OCI-LY1 (cell line): Measurements from ENCODE around the gene NRSN2.
"Not testable (repeated sequence)": the region's sequence is repeated elsewhere in the genome, so short reads cannot be mapped to it uniquely, and the experiment has no call there.

Source experiments
- H2AFZ ChIP-seq: fragments of 200-600 bp; sonication (generic), shearing (Covaris generic); 2 replicates; pipeline ENCODE4 v1.6.0; 2014; ENCODE audit warnings: antibody characterized with exemption, mild to moderate bottlenecking, low read length
- H3F3A ChIP-seq: fragments of 200-600 bp; sonication (generic), shearing (Covaris generic); 2 replicates; pipeline ENCODE4 v1.6.0; 2014; ENCODE audit warnings: mild to moderate bottlenecking, antibody characterized with exemption, low read length, moderate library complexity; ENCODE audit not compliant: insufficient read depth
- H3K27ac ChIP-seq: fragments of 200-600 bp; sonication (generic); 2 replicates; pipeline ENCODE4 v1.5.1; 2014; ENCODE audit warnings: low read length, mixed run types, mild to moderate bottlenecking, low read depth; ENCODE audit not compliant: poor library complexity, severe bottlenecking
- H3K27me3 ChIP-seq: fragments of 200-600 bp; sonication (generic); 2 replicates; pipeline ENCODE4 v1.6.0; 2014; ENCODE audit warnings: antibody characterized with exemption, mild to moderate bottlenecking, low read length, moderate library complexity; ENCODE audit not compliant: insufficient read depth
- H3K36me3 ChIP-seq: fragments of 200-600 bp; sonication (generic); 2 replicates; pipeline ENCODE4 v1.6.1; 2014; ENCODE audit warnings: mild to moderate bottlenecking, antibody characterized with exemption, low read length, moderate library complexity, mixed read lengths; ENCODE audit not compliant: insufficient read depth
- H3K4me1 ChIP-seq: fragments of 200-600 bp; sonication (generic); 2 replicates; pipeline ENCODE4 v1.5.1; 2014; ENCODE audit warnings: mild to moderate bottlenecking, low read length, moderate library complexity; ENCODE audit not compliant: insufficient read depth, severe bottlenecking
- H3K4me2 ChIP-seq: fragments of 200-600 bp; sonication (generic), shearing (Covaris generic); 2 replicates; pipeline ENCODE4 v1.6.1; 2014; ENCODE audit warnings: low read length
- H3K4me3 ChIP-seq: fragments of 200-600 bp; sonication (generic); 2 replicates; pipeline ENCODE4 v1.5.1; 2014; ENCODE audit warnings: low read length, low read depth, mild to moderate bottlenecking, mixed read lengths; ENCODE audit not compliant: poor library complexity, severe bottlenecking
- H3K79me2 ChIP-seq: fragments of 200-600 bp; shearing (Covaris generic); 2 replicates; pipeline ENCODE4 v1.6.1; 2016; ENCODE audit warnings: mixed run types, low read length, mixed read lengths; ENCODE audit not compliant: insufficient read depth
- H3K9ac ChIP-seq: fragments of 200-600 bp; sonication (generic), shearing (Covaris generic); 2 replicates; pipeline ENCODE4 v1.6.1; 2014; ENCODE audit warnings: mild to moderate bottlenecking, low read length, mixed read lengths
- H3K9me2 ChIP-seq: fragments of 200-600 bp; sonication (generic), shearing (Covaris generic); 2 replicates; pipeline ENCODE4 v1.6.1; 2014; ENCODE audit warnings: low read depth, mild to moderate bottlenecking, low read length, mixed read lengths
- H3K9me3 ChIP-seq: fragments of 200-600 bp; shearing (Covaris generic); 2 replicates; pipeline ENCODE4 v1.6.1; 2014; ENCODE audit warnings: low read length, mixed read lengths
- H4K20me1 ChIP-seq: fragments of 200-600 bp; sonication (generic), shearing (Covaris generic); 2 replicates; pipeline ENCODE4 v1.6.0; 2016; ENCODE audit warnings: mild to moderate bottlenecking, low read length; ENCODE audit not compliant: insufficient read depth
- EZH2 ChIP-seq: fragments of 200-600 bp; sonication (generic), shearing (Covaris generic); IDR thresholded peaks from 2 replicates; pipeline ENCODE4 v1.8.0; 2017; ENCODE audit warnings: borderline replicate concordance, mixed run types, mild to moderate bottlenecking, antibody characterized with exemption, low read length, moderate library complexity, mixed read lengths
- TF ChIP-seq, protein P1 (sequence below): fragments of 200-600 bp; sonication (generic), shearing (Covaris generic); IDR thresholded peaks from 2 replicates; pipeline ENCODE4 v1.5.1; 2017; ENCODE audit warnings: mild to moderate bottlenecking, antibody characterized with exemption, low read length, moderate library complexity, mixed read lengths

The NRSN2 gene

DNA sequence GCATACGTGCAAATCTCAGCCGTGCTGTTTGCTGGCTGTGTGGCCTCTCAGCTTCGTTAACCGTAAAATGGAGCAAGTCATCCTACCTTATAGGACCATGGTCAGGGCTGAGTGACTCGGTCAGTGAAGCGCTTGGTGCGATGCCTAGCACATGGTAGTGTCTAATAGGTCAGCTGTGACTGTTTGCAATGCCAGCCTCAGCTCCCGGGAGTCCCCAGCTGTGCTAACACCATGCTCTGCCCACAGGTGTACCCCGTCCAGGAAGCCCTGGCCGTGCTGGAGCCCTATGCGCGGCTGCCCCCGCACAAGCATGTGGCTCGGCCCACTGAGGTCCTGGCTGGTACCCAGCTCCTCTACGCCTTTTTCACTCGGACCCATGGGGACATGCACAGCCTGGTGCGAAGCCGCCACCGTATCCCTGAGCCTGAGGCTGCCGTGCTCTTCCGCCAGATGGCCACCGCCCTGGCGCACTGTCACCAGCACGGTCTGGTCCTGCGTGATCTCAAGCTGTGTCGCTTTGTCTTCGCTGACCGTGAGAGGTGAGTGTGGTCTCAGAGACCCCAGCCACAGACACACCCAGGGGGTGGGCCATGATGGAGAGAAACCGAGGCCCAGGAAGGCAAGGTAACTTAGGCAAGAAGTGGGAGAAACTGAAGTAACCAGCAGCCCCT, 44.3 kb downstream of the NRSN2 start:
- Histone ChIP-seq H3K9ac (no peak overlapping the region), H4K20me1 (no peaks in the 10 kb centered on the region), H3K4me1 (no peaks in the 10 kb centered on the region), H2AFZ (no peak overlapping the region), H3K27ac (no peak overlapping the region), H3K4me3 (no peak overlapping the region), H3K9me2 (no peaks in the 10 kb centered on the region), H3K79me2 (no peaks in the 10 kb centered on the region), H3K4me2 (no peak overlapping the region), H3K27me3 (no peaks in the 10 kb centered on the region), H3K36me3 (peaks cover 87% of the 10 kb centered on the region), H3F3A (no peaks in the 10 kb centered on the region), H3K9me3 (no peaks in the 10 kb centered on the region)
- no peak for TF ChIP-seq EZH2
- TF ChIP-seq, protein P1, sequence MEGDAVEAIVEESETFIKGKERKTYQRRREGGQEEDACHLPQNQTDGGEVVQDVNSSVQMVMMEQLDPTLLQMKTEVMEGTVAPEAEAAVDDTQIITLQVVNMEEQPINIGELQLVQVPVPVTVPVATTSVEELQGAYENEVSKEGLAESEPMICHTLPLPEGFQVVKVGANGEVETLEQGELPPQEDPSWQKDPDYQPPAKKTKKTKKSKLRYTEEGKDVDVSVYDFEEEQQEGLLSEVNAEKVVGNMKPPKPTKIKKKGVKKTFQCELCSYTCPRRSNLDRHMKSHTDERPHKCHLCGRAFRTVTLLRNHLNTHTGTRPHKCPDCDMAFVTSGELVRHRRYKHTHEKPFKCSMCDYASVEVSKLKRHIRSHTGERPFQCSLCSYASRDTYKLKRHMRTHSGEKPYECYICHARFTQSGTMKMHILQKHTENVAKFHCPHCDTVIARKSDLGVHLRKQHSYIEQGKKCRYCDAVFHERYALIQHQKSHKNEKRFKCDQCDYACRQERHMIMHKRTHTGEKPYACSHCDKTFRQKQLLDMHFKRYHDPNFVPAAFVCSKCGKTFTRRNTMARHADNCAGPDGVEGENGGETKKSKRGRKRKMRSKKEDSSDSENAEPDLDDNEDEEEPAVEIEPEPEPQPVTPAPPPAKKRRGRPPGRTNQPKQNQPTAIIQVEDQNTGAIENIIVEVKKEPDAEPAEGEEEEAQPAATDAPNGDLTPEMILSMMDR = no peak

DNA sequence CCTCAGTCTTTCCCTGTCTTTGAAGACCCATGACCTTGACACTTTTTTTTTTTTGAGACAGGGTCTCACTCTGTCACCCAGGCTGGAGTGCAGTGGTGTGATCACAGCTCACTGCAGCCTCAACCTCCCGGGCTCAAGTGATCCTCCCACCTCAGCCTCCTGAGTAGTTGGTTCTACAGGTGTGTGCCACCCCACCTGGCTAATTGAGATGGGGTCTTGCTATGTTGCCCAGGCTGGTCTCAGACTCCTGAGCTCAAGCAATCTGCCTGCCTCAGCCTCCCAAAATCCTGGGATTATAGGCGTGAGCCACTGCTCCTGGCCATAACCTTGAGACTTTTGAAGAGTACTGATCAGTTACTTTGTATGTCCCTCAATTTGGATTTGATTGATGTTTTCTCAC, 46.4 kb downstream of the NRSN2 start:
- not testable (repeated sequence) for H3K27me3 ChIP-seq, H3K4me1 ChIP-seq, H3K9ac ChIP-seq, H3K4me3 ChIP-seq, H3K27ac ChIP-seq, H3K9me3 ChIP-seq, H3F3A ChIP-seq, H3K4me2 ChIP-seq, H3K9me2 ChIP-seq, H2AFZ ChIP-seq, H3K79me2 ChIP-seq, H4K20me1 ChIP-seq
- peaks cover 93% of the 10 kb centered on the region for H3K36me3 ChIP-seq

DNA sequence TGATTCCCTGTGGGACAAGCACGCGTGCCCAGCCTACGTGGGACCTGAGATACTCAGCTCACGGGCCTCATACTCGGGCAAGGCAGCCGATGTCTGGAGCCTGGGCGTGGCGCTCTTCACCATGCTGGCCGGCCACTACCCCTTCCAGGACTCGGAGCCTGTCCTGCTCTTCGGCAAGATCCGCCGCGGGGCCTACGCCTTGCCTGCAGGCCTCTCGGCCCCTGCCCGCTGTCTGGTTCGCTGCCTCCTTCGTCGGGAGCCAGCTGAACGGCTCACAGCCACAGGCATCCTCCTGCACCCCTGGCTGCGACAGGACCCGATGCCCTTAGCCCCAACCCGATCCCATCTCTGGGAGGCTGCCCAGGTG, 49.3 kb downstream of the NRSN2 start:
- Histone ChIP-seq H4K20me1 (no peaks in the 10 kb centered on the region), H2AFZ (no peak overlapping the region), H3K9ac (no peak overlapping the region), H3K4me2 (no peak overlapping the region), H3K4me1 (peaks cover 8% of the 10 kb centered on the region), H3K9me3 (no peaks in the 10 kb centered on the region), H3K36me3 (peaks cover 68% of the 10 kb centered on the region), H3K27me3 (no peaks in the 10 kb centered on the region), H3K79me2 (no peaks in the 10 kb centered on the region), H3K9me2 (no peaks in the 10 kb centered on the region), H3F3A (no peaks in the 10 kb centered on the region), H3K27ac (no peak overlapping the region), H3K4me3 (no peak overlapping the region)
- TF ChIP-seq, protein P1 = no peak
- no peak for TF ChIP-seq EZH2
